H7 (cell line): Measurements from ENCODE around the gene SERPIND1. TPM values are rescaled to one million over a fixed set of nuclear protein-coding genes. Genes with fewer than 3 reads are reported as not detected.

ENCODE experiments used
- DNase-seq: peaks from one replicate; pipeline ENCODE4 v3.0.0; 2012
- H3K27me3 ChIP-seq: 2 replicates; pipeline ENCODE4 v1.6.0; 2011; ENCODE audit warnings: mild to moderate bottlenecking, low read length; ENCODE audit not compliant: control insufficient read depth, insufficient read depth
- H3K36me3 ChIP-seq: replicated peaks from 2 replicates; pipeline ENCODE4 v1.5.1; 2011; ENCODE audit warnings: low read length; ENCODE audit not compliant: control insufficient read depth, insufficient read depth
- H3K4me3 ChIP-seq: 2 replicates; pipeline ENCODE4 v1.5.1; 2011; ENCODE audit warnings: low read depth, mild to moderate bottlenecking, control low read depth, low read length, moderate library complexity; ENCODE audit not compliant: insufficient read depth
- total RNA-seq: library from RNA; depleted of rRNA; stranded (reverse); fragments of >200 nt; shearing (Covaris generic); gene quantifications from 2 replicates; pipeline ENCODE4 v1.2.3, GENCODE V29; 2014

The SERPIND1 gene
- total RNA-seq, 1 experiment from 2014 or later: 0.07 TPM

- no peak for DNase-seq
- Histone ChIP-seq H3K27me3 (no peaks in the 10 kb centered on the region), H3K36me3 (peaks cover 13% of the 10 kb centered on the region)
Observed at GRCh38 chr22:20802452-20802851, 28.5 kb downstream of the SERPIND1 start.

GRCh38 chr22:20802922-20803553 lies 29.1 kb downstream of the SERPIND1 start:
- no peak overlapping the region for H3K4me3 ChIP-seq
- H3K36me3 ChIP-seq: peaks cover 10% of the 10 kb centered on the region
- no peak for DNase-seq
- H3K27me3 ChIP-seq: no peaks in the 10 kb centered on the region

More at GRCh38 chr22:20802452-20802851, 28.5 kb downstream of the SERPIND1 start:
- no peak overlapping the region for H3K4me3 ChIP-seq

- H3K4me3 ChIP-seq: no peak overlapping the region
- no peaks in the 10 kb centered on the region for H3K27me3 ChIP-seq
- H3K36me3 ChIP-seq: peaks cover 11% of the 10 kb centered on the region
- peak; percentile 76 for DNase-seq
Observed at GRCh38 chr22:20803696-20804324, 29.9 kb downstream of the SERPIND1 start.

- Histone ChIP-seq H3K36me3 (peaks cover 11% of the 10 kb centered on the region), H3K4me3 (no peak overlapping the region), H3K27me3 (no peaks in the 10 kb centered on the region)
- DNase-seq: no peak
Observed at GRCh38 chr22:20804650-20805049, 30.7 kb downstream of the SERPIND1 start.

- no peaks in the 10 kb centered on the region for H3K27me3 ChIP-seq
- H3K4me3 ChIP-seq: no peak overlapping the region
- peak; percentile 56 for DNase-seq
- peaks cover 10% of the 10 kb centered on the region for H3K36me3 ChIP-seq
Observed at GRCh38 chr22:20805972-20806471, 32.1 kb downstream of the SERPIND1 start.

GRCh38 chr22:20807315-20807752 lies 33.4 kb downstream of the SERPIND1 start:
- DNase-seq: no peak
- Histone ChIP-seq H3K4me3 (no peak overlapping the region), H3K36me3 (peaks cover 10% of the 10 kb centered on the region), H3K27me3 (no peaks in the 10 kb centered on the region)

GRCh38 chr22:20808844-20809243 lies 34.9 kb downstream of the SERPIND1 start:
- peaks cover 10% of the 10 kb centered on the region for H3K36me3 ChIP-seq

GRCh38 chr22:20809538-20810185 lies 35.7 kb downstream of the SERPIND1 start:
- DNase-seq: no peak
- H3K27me3 ChIP-seq: no peaks in the 10 kb centered on the region
- no peak overlapping the region for H3K4me3 ChIP-seq
- H3K36me3 ChIP-seq: peaks cover 8% of the 10 kb centered on the region

More at GRCh38 chr22:20808844-20809243, 34.9 kb downstream of the SERPIND1 start:
- no peak overlapping the region for H3K4me3 ChIP-seq
- H3K27me3 ChIP-seq: no peaks in the 10 kb centered on the region
- no peak for DNase-seq

- no peak for DNase-seq
- peaks cover 6% of the 10 kb centered on the region for H3K36me3 ChIP-seq
- H3K4me3 ChIP-seq: no peak overlapping the region
- H3K27me3 ChIP-seq: no peaks in the 10 kb centered on the region
Observed at GRCh38 chr22:20810645-20811044, 36.7 kb downstream of the SERPIND1 start.

- Histone ChIP-seq H3K36me3 (peaks cover 6% of the 10 kb centered on the region), H3K27me3 (no peaks in the 10 kb centered on the region), H3K4me3 (no peak overlapping the region)
- no peak for DNase-seq
Observed at GRCh38 chr22:20811171-20811570, 37.3 kb downstream of the SERPIND1 start.

- no peak for DNase-seq
- no peaks in the 10 kb centered on the region for H3K27me3 ChIP-seq
- H3K36me3 ChIP-seq: peaks cover 6% of the 10 kb centered on the region
- H3K4me3 ChIP-seq: no peak overlapping the region
Observed at GRCh38 chr22:20811971-20812660, 38.2 kb downstream of the SERPIND1 start.

GRCh38 chr22:20813056-20813455 lies 39.1 kb downstream of the SERPIND1 start:
- Histone ChIP-seq H3K27me3 (no peaks in the 10 kb centered on the region), H3K36me3 (peaks cover 3% of the 10 kb centered on the region), H3K4me3 (no peak overlapping the region)
- no peak for DNase-seq

GRCh38 chr22:20814221-20814808 lies 40.4 kb downstream of the SERPIND1 start:
- Histone ChIP-seq H3K4me3 (no peak overlapping the region), H3K36me3 (no peaks in the 10 kb centered on the region; the same call in 1 of the 2 replicates), H3K27me3 (no peaks in the 10 kb centered on the region)
- no peak for DNase-seq

- Histone ChIP-seq H3K36me3 (no peaks in the 10 kb centered on the region; the same call in 1 of the 2 replicates), H3K4me3 (no peak overlapping the region), H3K27me3 (no peaks in the 10 kb centered on the region)
- DNase-seq: no peak
Observed at GRCh38 chr22:20815477-20816050, 41.7 kb downstream of the SERPIND1 start.
